22Rv1 (cell line): Measurements from ENCODE around the gene OR5AR1.
"Not testable (repeated sequence)": the region's sequence is repeated elsewhere in the genome, so short reads cannot be mapped to it uniquely, and the experiment has no call there.

Source experiments
- H3K27ac ChIP-seq: fragments of 450-650 bp; 2 replicates; pipeline ENCODE4 v1.5.1; 2017
- ZFX ChIP-seq: fragments of 450-650 bp; IDR thresholded peaks from 2 replicates; pipeline ENCODE4 v1.6.1; 2017; ENCODE audit warnings: antibody characterized with exemption, borderline replicate concordance
- TF ChIP-seq, protein P1 (sequence below): fragments of 450-650 bp; IDR thresholded peaks from 2 replicates; pipeline ENCODE4 v1.5.1; 2017; ENCODE audit warnings: mild to moderate bottlenecking

The OR5AR1 gene

DNA sequence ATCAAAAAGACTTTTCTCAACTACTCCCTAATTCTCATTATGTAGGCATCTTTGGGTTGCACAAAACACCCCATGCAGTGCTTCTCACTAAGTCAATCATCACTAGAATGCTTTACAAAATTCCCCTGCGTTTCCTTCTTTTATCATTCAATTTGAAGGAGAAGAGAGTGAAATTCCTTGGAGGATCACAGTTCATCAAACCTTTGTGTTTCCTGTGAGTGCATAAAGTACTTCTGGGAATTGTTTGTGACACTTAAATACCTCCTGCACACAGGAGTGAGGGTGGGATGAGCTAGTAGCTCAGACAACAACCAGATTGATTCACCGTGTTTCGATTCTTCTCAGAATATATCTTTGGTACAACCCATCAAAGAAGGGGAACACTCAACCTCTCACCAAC is 3.7 kb upstream of the OR5AR1 start:
- H3K27ac ChIP-seq: no peak overlapping the region
- TF ChIP-seq, protein P1, sequence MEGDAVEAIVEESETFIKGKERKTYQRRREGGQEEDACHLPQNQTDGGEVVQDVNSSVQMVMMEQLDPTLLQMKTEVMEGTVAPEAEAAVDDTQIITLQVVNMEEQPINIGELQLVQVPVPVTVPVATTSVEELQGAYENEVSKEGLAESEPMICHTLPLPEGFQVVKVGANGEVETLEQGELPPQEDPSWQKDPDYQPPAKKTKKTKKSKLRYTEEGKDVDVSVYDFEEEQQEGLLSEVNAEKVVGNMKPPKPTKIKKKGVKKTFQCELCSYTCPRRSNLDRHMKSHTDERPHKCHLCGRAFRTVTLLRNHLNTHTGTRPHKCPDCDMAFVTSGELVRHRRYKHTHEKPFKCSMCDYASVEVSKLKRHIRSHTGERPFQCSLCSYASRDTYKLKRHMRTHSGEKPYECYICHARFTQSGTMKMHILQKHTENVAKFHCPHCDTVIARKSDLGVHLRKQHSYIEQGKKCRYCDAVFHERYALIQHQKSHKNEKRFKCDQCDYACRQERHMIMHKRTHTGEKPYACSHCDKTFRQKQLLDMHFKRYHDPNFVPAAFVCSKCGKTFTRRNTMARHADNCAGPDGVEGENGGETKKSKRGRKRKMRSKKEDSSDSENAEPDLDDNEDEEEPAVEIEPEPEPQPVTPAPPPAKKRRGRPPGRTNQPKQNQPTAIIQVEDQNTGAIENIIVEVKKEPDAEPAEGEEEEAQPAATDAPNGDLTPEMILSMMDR: no peak
- TF ChIP-seq ZFX: no peak

GRCh38 chr11:56670984-56671383 is 7.5 kb downstream of the OR5AR1 start:
- TF ChIP-seq, protein P1: no peak
- no peak for TF ChIP-seq ZFX

DNA sequence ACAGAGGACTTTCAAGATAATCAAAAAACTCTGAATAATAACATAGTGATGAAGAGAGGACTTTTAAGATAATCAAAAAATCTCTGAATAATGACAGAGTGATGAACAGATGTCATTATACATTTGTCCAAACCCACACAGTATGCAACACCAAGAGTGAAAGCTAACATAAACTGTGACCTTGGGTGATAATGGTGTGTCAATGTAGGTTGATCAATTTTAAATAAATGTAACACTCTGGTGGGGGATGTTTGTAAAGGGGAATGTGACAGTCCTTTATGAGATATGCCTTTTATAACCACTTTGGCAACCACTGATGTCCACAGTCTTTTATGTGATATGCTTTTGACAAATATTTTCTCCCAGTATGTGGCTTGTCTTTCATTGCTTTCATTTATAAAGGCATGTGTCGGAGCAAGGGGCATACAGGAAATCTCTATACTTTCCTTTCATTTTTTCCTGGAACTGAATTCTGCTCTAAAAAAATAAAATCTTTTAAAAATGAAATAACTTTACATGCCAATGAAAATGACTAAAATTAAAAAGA is 25.1 kb downstream of the OR5AR1 start:
- no peak overlapping the region for H3K27ac ChIP-seq
- no peak for TF ChIP-seq ZFX
- TF ChIP-seq, protein P1: no peak

More at GRCh38 chr11:56670984-56671383, 7.5 kb downstream of the OR5AR1 start:
- no peak overlapping the region for H3K27ac ChIP-seq

DNA sequence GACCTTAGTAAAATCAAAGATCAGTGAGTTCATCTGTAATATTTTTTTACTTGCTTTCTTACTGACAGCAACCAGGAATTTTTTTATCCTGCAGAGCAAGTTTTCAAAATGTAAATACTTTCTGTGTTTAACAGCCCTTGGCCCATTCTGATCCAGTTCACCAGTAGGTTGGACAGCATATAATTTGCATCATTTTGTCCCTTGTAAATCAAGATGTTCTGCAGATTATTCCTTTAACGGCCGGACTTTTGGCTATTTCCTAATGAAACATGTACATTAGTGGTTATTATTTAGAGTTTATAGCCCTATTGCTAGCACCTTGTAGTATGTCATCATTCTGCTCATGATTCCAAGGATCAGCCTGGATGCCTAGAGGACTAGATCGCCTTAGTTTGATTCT is 27.7 kb downstream of the OR5AR1 start:
- not testable (repeated sequence) for H3K27ac ChIP-seq

DNA sequence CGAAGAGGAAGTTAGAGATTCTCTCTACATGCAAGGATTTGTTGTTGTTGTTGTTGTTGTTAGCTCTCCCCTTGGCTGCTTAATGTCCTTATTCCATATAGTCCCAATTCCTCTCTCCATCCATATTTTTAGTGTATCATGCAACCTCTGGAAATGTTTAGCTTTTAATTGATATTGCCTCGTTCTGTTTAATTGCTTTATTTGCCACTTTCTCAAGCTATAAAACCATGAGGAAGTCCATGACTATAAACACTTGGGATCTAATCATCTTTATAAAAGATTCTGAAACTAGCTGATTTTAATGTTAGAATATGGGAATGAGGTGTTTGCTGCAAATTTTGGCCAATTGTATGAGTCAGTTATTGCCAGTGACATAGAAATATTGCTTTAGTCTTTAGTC is 29.9 kb downstream of the OR5AR1 start:
- H3K27ac ChIP-seq: no peak overlapping the region
- no peak for TF ChIP-seq ZFX
- TF ChIP-seq, protein P1: no peak

DNA sequence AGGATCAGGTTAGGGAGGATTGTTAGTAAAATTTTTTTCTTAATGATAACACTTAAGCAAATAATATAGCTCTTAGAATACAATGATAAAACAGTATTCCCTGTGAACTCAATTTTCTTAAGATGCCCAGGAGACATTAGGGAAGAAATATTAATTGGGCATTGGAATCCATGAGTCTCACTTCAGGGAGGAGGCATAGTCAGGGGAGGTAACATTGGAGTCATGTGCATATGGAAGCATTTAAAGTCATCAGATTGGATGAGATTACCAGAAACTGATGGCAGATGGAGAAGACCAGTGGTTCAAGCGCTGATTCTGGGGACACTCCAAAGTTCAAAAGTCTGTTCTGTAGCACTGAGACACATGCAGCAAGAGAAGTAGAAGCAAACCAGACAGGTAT is 35.3 kb downstream of the OR5AR1 start, which contains the start of gene OR9G1:
OR9G1 (plus strand) TSS at position 301 of the 400 bp plus-strand sequence. CDS start 1,293 bp downstream, outside the sequence.
- TF ChIP-seq, protein P1: no peak
- no peak for TF ChIP-seq ZFX

DNA sequence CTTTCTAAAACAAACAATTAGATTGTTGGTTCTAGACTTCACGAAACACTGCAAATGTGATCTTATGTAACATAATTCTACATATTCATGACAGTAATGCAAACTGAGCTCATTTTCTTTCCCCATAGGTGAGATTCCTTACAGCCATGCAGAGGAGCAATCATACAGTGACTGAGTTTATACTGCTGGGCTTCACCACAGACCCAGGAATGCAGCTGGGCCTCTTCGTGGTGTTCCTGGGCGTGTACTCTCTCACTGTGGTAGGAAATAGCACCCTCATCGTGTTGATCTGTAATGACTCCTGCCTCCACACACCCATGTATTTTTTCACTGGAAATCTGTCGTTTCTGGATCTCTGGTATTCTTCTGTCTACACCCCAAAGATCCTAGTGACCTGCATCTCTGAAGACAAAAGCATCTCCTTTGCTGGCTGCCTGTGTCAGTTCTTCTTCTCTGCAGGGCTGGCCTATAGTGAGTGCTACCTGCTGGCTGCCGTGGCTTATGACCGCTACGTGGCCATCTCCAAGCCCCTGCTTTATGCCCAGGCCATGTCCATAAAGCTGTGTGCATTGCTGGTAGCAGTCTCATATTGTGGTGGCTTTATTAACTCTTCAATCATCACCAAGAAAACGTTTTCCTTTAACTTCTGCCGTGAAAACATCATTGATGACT is 36.9 kb downstream of the OR5AR1 start:
- TF ChIP-seq ZFX: no peak
- TF ChIP-seq, protein P1: no peak
- no peak overlapping the region for H3K27ac ChIP-seq

More for the DNA sequence above, 35.3 kb downstream of the OR5AR1 start, which contains the start of gene OR9G1:
- no peak within 1 kb of the TSS for H3K27ac ChIP-seq
